ENCODE data around the gene RRBP1.

DNA sequence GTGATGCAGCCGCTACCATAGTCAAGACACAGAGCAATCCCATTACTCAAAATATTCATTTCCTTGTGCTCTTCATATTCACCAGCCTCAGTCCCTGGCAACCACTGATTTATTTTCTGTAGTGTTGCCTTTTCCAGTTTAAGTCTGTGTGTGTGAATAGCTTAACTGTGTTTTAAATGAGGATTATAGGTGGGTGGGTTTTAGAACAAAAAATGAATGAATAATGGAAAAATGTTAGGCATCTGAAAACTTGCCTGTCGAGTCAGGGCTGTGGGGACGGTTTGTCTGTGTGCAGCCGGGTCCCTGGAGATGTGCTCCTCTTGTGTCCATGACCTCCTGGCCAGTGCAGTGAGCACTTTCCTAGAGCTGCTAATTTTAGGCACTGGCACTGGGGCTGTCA lies 44.9 kb upstream of the RRBP1 start:
- TF ChIP-seq POLR2A (IDR thresholded peaks at IDR 0.05), result no peak
- TF ChIP-seq, protein P1, sequence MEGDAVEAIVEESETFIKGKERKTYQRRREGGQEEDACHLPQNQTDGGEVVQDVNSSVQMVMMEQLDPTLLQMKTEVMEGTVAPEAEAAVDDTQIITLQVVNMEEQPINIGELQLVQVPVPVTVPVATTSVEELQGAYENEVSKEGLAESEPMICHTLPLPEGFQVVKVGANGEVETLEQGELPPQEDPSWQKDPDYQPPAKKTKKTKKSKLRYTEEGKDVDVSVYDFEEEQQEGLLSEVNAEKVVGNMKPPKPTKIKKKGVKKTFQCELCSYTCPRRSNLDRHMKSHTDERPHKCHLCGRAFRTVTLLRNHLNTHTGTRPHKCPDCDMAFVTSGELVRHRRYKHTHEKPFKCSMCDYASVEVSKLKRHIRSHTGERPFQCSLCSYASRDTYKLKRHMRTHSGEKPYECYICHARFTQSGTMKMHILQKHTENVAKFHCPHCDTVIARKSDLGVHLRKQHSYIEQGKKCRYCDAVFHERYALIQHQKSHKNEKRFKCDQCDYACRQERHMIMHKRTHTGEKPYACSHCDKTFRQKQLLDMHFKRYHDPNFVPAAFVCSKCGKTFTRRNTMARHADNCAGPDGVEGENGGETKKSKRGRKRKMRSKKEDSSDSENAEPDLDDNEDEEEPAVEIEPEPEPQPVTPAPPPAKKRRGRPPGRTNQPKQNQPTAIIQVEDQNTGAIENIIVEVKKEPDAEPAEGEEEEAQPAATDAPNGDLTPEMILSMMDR (IDR thresholded peaks at IDR 0.05), result no peak

Data from lower leg skin (tissue), 3 donors.